Glutamatergic neuron (in vitro differentiated cells): Measurements from ENCODE around the gene CHMP6. TPM values are rescaled to one million over a fixed set of nuclear protein-coding genes. Genes with fewer than 3 reads are reported as not detected.

Source experiments
- DNase-seq: peaks from one replicate; pipeline ENCODE4 v3.0.0; 2022
- H3K27ac Mint-ChIP-seq: one replicate; pipeline ENCODE4 v1.8.0; 2020; ENCODE audit warnings: mild to moderate bottlenecking, mixed read lengths, inconsistent platforms; ENCODE audit not compliant: unreplicated experiment
- H3K27me3 Mint-ChIP-seq: one replicate; pipeline ENCODE4 v1.8.0; 2020; ENCODE audit warnings: mild to moderate bottlenecking, moderate library complexity, mixed read lengths, inconsistent platforms; ENCODE audit not compliant: unreplicated experiment
- H3K36me3 Mint-ChIP-seq: one replicate; pipeline ENCODE4 v1.8.0; 2020; ENCODE audit warnings: mild to moderate bottlenecking, mixed read lengths, inconsistent platforms; ENCODE audit not compliant: unreplicated experiment
- H3K4me1 Mint-ChIP-seq: one replicate; pipeline ENCODE4 v1.8.0; 2020; ENCODE audit warnings: mild to moderate bottlenecking, low read depth, mixed read lengths, inconsistent platforms; ENCODE audit not compliant: unreplicated experiment
- H3K4me3 Mint-ChIP-seq: one replicate; pipeline ENCODE4 v1.8.0; 2020; ENCODE audit warnings: mild to moderate bottlenecking, mixed read lengths, inconsistent platforms; ENCODE audit not compliant: unreplicated experiment
- H3K9me3 Mint-ChIP-seq: one replicate; pipeline ENCODE4 v1.8.0; 2020; ENCODE audit warnings: mild to moderate bottlenecking, moderate library complexity, mixed read lengths, inconsistent platforms; ENCODE audit not compliant: unreplicated experiment
- total RNA-seq: library from RNA; stranded (reverse); fragmentation: NEBNext Ultra II Directional; extraction: Animal tissue kit (Norgen Biotek cat#: 25700); gene quantifications from one replicate; pipeline ENCODE4 v1.2.1, GENCODE V29; 2021; ENCODE audit not compliant: unreplicated experiment
- TF ChIP-seq, protein P1 (sequence below): fragments of 200-600 bp; sonication (generic); IDR thresholded peaks from one replicate; pipeline ENCODE4 v1.5.0; 2021; ENCODE audit not compliant: partially characterized antibody, unreplicated experiment

Gene CHMP6
- total RNA-seq, 1 donor from 2014 or later, result 24.3 TPM

DNA sequence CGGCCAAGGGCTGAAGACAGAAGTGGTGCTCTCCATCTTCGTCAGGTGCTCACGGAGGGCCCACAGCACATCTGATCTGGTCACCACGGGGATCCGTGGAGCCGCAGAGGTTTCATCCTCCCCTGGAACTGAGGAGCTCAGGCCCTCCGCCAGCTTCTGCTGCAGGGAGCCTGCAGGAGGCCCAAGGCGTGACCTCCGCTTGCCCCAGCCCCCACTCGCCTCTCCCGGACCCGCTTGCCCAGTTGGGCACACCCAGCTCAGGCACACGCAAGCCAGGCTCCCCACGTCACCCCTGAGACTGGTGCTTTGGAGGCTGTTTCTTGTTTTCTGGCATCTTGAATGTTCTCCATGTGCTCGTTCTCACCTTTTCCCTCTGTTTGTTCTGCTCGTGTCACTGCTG lies 39.4 kb upstream of the CHMP6 start:
- TF ChIP-seq, protein P1, sequence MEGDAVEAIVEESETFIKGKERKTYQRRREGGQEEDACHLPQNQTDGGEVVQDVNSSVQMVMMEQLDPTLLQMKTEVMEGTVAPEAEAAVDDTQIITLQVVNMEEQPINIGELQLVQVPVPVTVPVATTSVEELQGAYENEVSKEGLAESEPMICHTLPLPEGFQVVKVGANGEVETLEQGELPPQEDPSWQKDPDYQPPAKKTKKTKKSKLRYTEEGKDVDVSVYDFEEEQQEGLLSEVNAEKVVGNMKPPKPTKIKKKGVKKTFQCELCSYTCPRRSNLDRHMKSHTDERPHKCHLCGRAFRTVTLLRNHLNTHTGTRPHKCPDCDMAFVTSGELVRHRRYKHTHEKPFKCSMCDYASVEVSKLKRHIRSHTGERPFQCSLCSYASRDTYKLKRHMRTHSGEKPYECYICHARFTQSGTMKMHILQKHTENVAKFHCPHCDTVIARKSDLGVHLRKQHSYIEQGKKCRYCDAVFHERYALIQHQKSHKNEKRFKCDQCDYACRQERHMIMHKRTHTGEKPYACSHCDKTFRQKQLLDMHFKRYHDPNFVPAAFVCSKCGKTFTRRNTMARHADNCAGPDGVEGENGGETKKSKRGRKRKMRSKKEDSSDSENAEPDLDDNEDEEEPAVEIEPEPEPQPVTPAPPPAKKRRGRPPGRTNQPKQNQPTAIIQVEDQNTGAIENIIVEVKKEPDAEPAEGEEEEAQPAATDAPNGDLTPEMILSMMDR, result no peak
- Mint-ChIP-seq H3K9me3 (peaks cover 8% of the 10 kb centered on the region), H3K4me1 (no peaks in the 10 kb centered on the region), H3K4me3 (no peak overlapping the region), H3K36me3 (peaks cover 5% of the 10 kb centered on the region), H3K27ac (no peak overlapping the region), H3K27me3 (peaks cover 2% of the 10 kb centered on the region)
- DNase-seq, result peak; percentile 6

DNA sequence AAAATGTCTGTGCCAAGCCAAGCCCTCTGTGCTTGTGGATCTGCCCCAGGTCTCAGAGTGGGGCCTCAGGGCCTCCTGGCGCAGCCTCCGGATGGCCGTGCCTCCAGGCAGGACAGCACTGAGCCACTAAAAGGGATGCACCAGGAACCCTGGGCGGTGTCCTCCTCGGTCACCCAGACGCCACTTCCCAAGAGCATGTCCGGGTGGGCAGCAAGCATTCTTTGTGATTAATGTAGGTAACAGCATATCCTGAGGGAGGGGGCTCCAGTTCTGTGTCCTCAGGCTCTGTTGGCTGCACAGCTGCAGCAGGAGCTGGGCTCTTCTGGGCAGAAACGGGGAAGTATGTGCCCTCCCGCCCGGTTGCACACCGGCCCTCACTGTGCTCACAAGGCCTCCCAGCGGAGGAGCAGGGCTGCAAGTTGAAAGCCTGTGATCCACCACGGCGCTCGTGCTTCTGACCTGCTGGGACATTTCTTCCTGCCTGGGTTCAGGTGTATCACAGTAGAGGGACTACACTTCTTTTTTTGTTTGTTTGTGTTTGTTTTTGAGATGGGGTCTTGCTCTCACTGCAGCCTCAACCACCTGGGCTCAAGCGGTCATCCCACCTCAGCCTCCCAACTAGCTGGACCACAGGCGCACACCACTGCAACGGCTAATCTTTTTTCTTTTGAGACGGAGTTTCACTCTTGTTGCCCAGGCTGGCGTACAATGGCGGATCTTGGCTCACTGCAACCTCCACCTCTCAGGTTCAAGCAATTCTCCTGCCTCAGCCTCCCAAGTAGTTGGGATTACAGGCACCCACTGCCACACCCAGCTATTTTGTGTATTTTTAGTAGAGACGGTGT lies 37.9 kb upstream of the CHMP6 start:
- Mint-ChIP-seq H3K4me3 (no peak overlapping the region), H3K4me1 (peaks cover 1% of the 10 kb centered on the region), H3K27me3 (peaks cover 4% of the 10 kb centered on the region), H3K27ac (no peak overlapping the region), H3K36me3 (peaks cover 5% of the 10 kb centered on the region), H3K9me3 (peaks cover 6% of the 10 kb centered on the region)
- DNase-seq, result peak; percentile 7
- TF ChIP-seq, protein P1, result no peak

DNA sequence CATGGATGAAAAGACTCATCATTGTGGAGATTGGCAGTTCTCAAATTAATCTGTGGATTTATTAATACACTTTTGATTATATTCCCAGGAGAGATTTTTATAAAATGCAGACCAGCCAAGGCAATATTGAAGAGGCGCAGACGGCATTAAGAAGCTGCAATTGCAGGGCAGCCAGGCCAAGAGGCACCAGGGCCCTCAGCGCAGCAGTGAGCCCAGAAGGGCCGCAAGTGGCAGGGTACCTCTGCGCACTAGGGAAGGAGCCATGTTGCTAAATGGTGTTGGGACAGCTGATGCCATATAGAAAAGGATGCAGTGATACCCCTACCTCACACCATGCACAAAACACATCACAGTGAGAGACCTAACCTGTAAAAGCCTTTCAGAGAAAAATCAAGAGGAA lies 36.6 kb upstream of the CHMP6 start:
- H3K9me3 Mint-ChIP-seq, result peaks cover 6% of the 10 kb centered on the region
- no peak overlapping the region for H3K4me3 Mint-ChIP-seq
- TF ChIP-seq, protein P1, result no peak
- DNase-seq, result peak; percentile 2
- H3K4me1 Mint-ChIP-seq, result peaks cover 3% of the 10 kb centered on the region
- peaks cover 4% of the 10 kb centered on the region for H3K27me3 Mint-ChIP-seq
- no peak overlapping the region for H3K27ac Mint-ChIP-seq
- peaks cover 5% of the 10 kb centered on the region for H3K36me3 Mint-ChIP-seq

DNA sequence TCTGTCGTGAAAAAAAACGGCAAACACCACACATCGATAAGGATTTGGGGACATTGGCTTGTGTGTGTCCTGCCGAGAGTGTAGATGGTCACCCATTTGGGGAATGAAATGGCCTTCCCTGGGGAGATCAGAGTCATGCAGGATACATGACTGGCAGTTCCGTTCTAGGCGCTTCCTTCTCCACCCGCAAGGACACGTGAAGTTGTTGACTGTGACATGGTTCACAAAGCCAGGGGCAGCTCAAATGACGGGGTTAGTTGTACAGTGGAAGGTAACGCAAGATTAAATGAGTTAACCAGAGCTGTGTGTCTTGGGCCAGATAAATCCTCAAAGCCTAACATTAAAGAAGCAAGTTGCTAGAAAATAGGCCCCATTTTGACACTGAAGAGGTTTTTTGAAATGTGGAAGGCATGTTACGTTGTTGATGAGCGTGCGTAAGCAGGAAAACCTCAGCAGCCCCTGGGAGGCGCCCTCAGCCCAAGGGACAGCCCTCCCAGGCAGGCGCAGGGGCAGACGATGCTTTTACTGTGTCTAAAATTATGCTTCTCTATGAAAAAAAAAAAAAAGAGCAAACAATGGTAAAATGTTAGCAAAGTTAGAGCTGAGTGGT lies 35.9 kb upstream of the CHMP6 start:
- H3K4me3 Mint-ChIP-seq, result no peak overlapping the region
- H3K9me3 Mint-ChIP-seq, result peaks cover 4% of the 10 kb centered on the region
- peaks cover 5% of the 10 kb centered on the region for H3K36me3 Mint-ChIP-seq
- H3K27me3 Mint-ChIP-seq, result peaks cover 4% of the 10 kb centered on the region
- TF ChIP-seq, protein P1, result no peak
- no peak overlapping the region for H3K27ac Mint-ChIP-seq
- peak; percentile 3 for DNase-seq
- peaks cover 3% of the 10 kb centered on the region for H3K4me1 Mint-ChIP-seq
